PC-3 (cell line): Measurements from ENCODE around the gene NEURL3.

Experiments
- CTCF ChIP-seq: fragments of 300-600 bp; sonication (generic); conservative IDR thresholded peaks from 2 replicates; pipeline ENCODE4 v1.5.1; 2017; ENCODE audit warnings: antibody characterized with exemption, low read depth, mild to moderate bottlenecking, low read length
- EZH2 ChIP-seq: fragments of 300-600 bp; sonication (generic); IDR thresholded peaks from one replicate; pipeline ENCODE4 v1.6.1; 2017; ENCODE audit warnings: antibody characterized with exemption, mild to moderate bottlenecking, low read length; ENCODE audit not compliant: unreplicated experiment

GRCh38 chr2:96530144-96530430 lies 24.9 kb upstream of the NEURL3 start:
- TF ChIP-seq CTCF (no peak), EZH2 (no peak)
